CD14-positive monocyte (primary cell): Measurements from ENCODE around the gene ANTXR1. TPM values are rescaled to one million over a fixed set of nuclear protein-coding genes. Genes with fewer than 3 reads are reported as not detected.

Experiments
- DNase-seq, 3 donors: peaks; one replicate each; pipeline ENCODE4 v3.0.0-alpha.2; 2011 to 2022
- H2AFZ ChIP-seq: 2 replicates; pipeline ENCODE4 v1.6.0; 2012; ENCODE audit warnings: mild to moderate bottlenecking, low read depth, low read length, inconsistent platforms; ENCODE audit not compliant: insufficient read depth, poor library complexity, severe bottlenecking
- H3K27ac ChIP-seq, 2 donors: 1 replicate in 1 of 2; 2 replicates in 1 of 2; pipeline ENCODE4 v1.5.1; 2012 to 2013; ENCODE audit warnings: low read length in 2 of 2, control low read depth in 1 of 2, inconsistent platforms in 1 of 2, low read depth in 1 of 2, mild to moderate bottlenecking in 1 of 2
- H3K27me3 ChIP-seq, 2 donors: one replicate each; pipeline versions ENCODE4 v1.6.0 to v1.6.1; 2011 to 2013; ENCODE audit warnings: low read length in 2 of 2; ENCODE audit not compliant: control insufficient read depth in 2 of 2, insufficient read depth in 2 of 2
- H3K36me3 ChIP-seq, 2 donors: replicated peaks in 1 of 2; 1 replicate in 1 of 2; 2 replicates in 1 of 2; pipeline versions ENCODE4 v1.5.1 to v1.6.1; 2012 to 2013; ENCODE audit warnings: low read length in 2 of 2, control low read depth in 1 of 2, inconsistent platforms in 1 of 2, mild to moderate bottlenecking in 1 of 2; ENCODE audit not compliant: insufficient read depth in 2 of 2, control insufficient read depth in 1 of 2
- H3K4me1 ChIP-seq, 2 donors: 1 replicate in 1 of 2; 2 replicates in 1 of 2; pipeline versions ENCODE4 v1.5.1 to v1.6.1; 2012 to 2013; ENCODE audit warnings: low read length in 2 of 2, control low read depth in 1 of 2, inconsistent platforms in 1 of 2, mild to moderate bottlenecking in 1 of 2, moderate library complexity in 1 of 2; ENCODE audit not compliant: insufficient read depth in 2 of 2, control insufficient read depth in 1 of 2
- H3K4me2 ChIP-seq: replicated peaks from 2 replicates; pipeline ENCODE3; 2012; ENCODE audit warnings: low read length, moderate library complexity, mild to moderate bottlenecking; ENCODE audit not compliant: poor library complexity, severe bottlenecking; ENCODE audit errors: extremely low read depth
- H3K4me3 ChIP-seq, 3 experiments: fragments of 200-600 bp in 1 of 3; sonication (generic) in 1 of 3; replicated peaks in 1 of 3; 1 replicate in 2 of 3; 2 replicates in 1 of 3; pipeline ENCODE4 v1.5.1; 2011 to 2013; ENCODE audit warnings: low read length in 3 of 3, mild to moderate bottlenecking in 3 of 3, control low read depth in 2 of 3, low read depth in 2 of 3, inconsistent platforms in 1 of 3, moderate library complexity in 1 of 3
- H3K79me2 ChIP-seq: 2 replicates; pipeline ENCODE4 v1.6.0; 2012; ENCODE audit warnings: mild to moderate bottlenecking, control low read depth, inconsistent platforms, low read length, moderate library complexity; ENCODE audit not compliant: insufficient read depth
- H3K9ac ChIP-seq: 2 replicates; pipeline ENCODE4 v1.6.0; 2017; ENCODE audit warnings: low read length, mild to moderate bottlenecking; ENCODE audit not compliant: insufficient read depth, poor library complexity, severe bottlenecking
- H3K9me3 ChIP-seq, 2 donors: replicated peaks in 1 of 2; 1 replicate in 1 of 2; 2 replicates in 1 of 2; pipeline versions ENCODE4 v1.5.1 to v1.6.1; 2012 to 2013; ENCODE audit warnings: low read length in 2 of 2, control low read depth in 1 of 2; ENCODE audit not compliant: control insufficient read depth in 1 of 2, insufficient read depth in 1 of 2
- H4K20me1 ChIP-seq: 2 replicates; pipeline ENCODE4 v1.6.0; 2012; ENCODE audit warnings: mild to moderate bottlenecking, low read length, control low read depth, moderate library complexity; ENCODE audit not compliant: insufficient read depth
- H3K27ac Mint-ChIP-seq, 7 donors: one replicate each; pipeline ENCODE4 v1.8.0; 2020; ENCODE audit warnings: mild to moderate bottlenecking in 7 of 7, mixed read lengths in 7 of 7, moderate library complexity in 6 of 7, inconsistent platforms in 2 of 7
- H3K27me3 Mint-ChIP-seq, 3 donors: one replicate each; pipeline ENCODE4 v1.8.0; 2021 to 2022; ENCODE audit warnings: low read depth in 3 of 3, mild to moderate bottlenecking in 3 of 3, mixed read lengths in 3 of 3, moderate library complexity in 3 of 3, inconsistent platforms in 1 of 3
- H3K36me3 Mint-ChIP-seq, 2 donors: one replicate each; pipeline ENCODE4 v1.8.0; 2020; ENCODE audit warnings: mixed read lengths in 2 of 2, inconsistent platforms in 1 of 2, mild to moderate bottlenecking in 1 of 2
- H3K4me1 Mint-ChIP-seq: one replicate; pipeline ENCODE4 v1.8.0; 2020; ENCODE audit warnings: mild to moderate bottlenecking, mixed read lengths
- H3K4me3 Mint-ChIP-seq, 2 donors: one replicate each; pipeline ENCODE4 v1.8.0; 2020; ENCODE audit warnings: mild to moderate bottlenecking in 2 of 2, mixed read lengths in 2 of 2, moderate library complexity in 1 of 2
- H3K9me3 Mint-ChIP-seq, 7 donors: one replicate each; pipeline ENCODE4 v1.8.0; 2020 to 2022; ENCODE audit warnings: mixed read lengths in 7 of 7, mild to moderate bottlenecking in 6 of 7, moderate library complexity in 6 of 7, inconsistent platforms in 2 of 7
- WGBS: methylation state at CpG from one replicate; pipeline ENCODE4 v1.1.5; 2013; ENCODE audit warnings: missing lambda C conversion rate; ENCODE audit not compliant: insufficient coverage; 5-methylcytosine and 5-hydroxymethylcytosine counted together
- intact Hi-C, 2 donors: fragments of 100-400 bp; cut with micrococcal nuclease; formaldehyde crosslinking; loops; one replicate each; pipeline versions ENCODE4 v1.15.0 to v1.15.1; 2023
- polyA plus RNA-seq, 3 donors: library from polyadenylated mRNA; depleted of rRNA in 1 of 3; unstranded in 2 of 3; stranded (reverse) in 1 of 3; fragments of 300-500 nt in 2 of 3; fragments of >200 nt in 1 of 3; fragmentation: Illumina TruSeq in 2 of 3; gene quantifications; 1 replicate in 2 of 3; 2 replicates in 1 of 3; pipeline ENCODE4 v1.2.3, GENCODE V29; 2012 to 2021
- TF ChIP-seq, protein P1 (sequence below): fragments of 200-600 bp; IDR thresholded peaks from one replicate; pipeline ENCODE4 v1.8.0; 2022; ENCODE audit warnings: antibody characterized with exemption, mild to moderate bottlenecking

The ANTXR1 gene
- polyA plus RNA-seq, 3 donors = not detected

DNA sequence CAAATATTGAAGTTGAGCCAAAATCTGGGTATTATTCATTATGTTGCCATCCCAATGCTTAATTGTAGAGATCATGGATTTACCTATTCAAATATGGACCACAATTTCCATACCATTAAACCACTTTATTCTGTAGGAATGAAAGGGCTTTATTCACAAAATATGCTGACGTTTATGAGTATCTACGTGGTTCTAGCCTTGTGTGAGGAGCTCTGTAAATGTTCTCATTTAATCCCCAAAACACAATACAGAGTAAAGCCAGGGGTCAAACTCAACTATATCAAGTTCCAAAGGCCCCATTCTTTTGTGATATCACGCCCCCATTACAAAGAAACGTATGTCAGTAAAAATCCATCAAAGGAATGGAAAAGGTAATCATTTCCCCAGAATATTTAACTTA, 61.9 kb downstream of the ANTXR1 start:
- Histone ChIP-seq H3K9ac (no peak overlapping the region), H3K27ac (no peak overlapping the region), H3K9me3 (no peaks in the 10 kb centered on the region), H3K36me3 (no peaks in the 10 kb centered on the region), H3K79me2 (no peaks in the 10 kb centered on the region), H2AFZ (no peak overlapping the region), H3K4me2 (no peak overlapping the region), H3K4me3 (no peak overlapping the region), H3K4me1 (peaks cover 5 to 6% of the 10 kb centered on the region in 2 donors), H3K27me3 (no peaks in the 10 kb centered on the region), H4K20me1 (no peaks in the 10 kb centered on the region)
- Mint-ChIP-seq H3K4me3 (no peak overlapping the region), H3K9me3 (no peaks in the 10 kb centered on the region), H3K27me3 (peaks cover 0 to 3% (median 3%) of the 10 kb centered on the region in 3 donors), H3K4me1 (peaks cover 7% of the 10 kb centered on the region), H3K27ac (no peak overlapping the region), H3K36me3 (no peaks in the 10 kb centered on the region)
- intact Hi-C loops = no loop called here
- TF ChIP-seq, protein P1, sequence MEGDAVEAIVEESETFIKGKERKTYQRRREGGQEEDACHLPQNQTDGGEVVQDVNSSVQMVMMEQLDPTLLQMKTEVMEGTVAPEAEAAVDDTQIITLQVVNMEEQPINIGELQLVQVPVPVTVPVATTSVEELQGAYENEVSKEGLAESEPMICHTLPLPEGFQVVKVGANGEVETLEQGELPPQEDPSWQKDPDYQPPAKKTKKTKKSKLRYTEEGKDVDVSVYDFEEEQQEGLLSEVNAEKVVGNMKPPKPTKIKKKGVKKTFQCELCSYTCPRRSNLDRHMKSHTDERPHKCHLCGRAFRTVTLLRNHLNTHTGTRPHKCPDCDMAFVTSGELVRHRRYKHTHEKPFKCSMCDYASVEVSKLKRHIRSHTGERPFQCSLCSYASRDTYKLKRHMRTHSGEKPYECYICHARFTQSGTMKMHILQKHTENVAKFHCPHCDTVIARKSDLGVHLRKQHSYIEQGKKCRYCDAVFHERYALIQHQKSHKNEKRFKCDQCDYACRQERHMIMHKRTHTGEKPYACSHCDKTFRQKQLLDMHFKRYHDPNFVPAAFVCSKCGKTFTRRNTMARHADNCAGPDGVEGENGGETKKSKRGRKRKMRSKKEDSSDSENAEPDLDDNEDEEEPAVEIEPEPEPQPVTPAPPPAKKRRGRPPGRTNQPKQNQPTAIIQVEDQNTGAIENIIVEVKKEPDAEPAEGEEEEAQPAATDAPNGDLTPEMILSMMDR = no peak
- WGBS = 100% methylated on average over 2 of the region's 4 CpGs
- no peak for DNase-seq

DNA sequence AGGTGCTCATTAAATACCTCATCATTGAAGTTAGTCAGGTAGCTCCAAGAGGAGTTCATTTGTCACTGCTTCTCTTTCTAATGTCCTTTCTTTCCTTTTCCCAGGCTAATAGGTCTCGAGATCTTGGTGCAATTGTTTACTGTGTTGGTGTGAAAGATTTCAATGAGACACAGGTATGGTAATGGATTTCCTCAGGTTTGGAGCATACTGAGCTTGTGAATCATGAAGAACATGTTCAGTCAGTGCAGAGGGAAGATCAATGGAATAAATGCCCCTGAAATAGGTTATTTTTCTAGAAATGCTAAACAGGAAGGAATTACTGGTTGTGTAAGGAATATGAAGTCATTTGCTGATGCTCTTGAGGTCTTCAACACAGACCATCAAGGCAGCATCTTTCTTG, 62.5 kb downstream of the ANTXR1 start:
- H3K27ac Mint-ChIP-seq = peak overlapping the region in 1 of 7 donors; percentile 18
- intact Hi-C loops = no loop called here
- H2AFZ ChIP-seq = no peak overlapping the region

More for the DNA sequence above, 62.5 kb downstream of the ANTXR1 start:
- no peak overlapping the region for H3K9ac ChIP-seq
- H3K27ac ChIP-seq = no peak overlapping the region
- H3K27me3 Mint-ChIP-seq = peaks cover 0 to 3% (median 3%) of the 10 kb centered on the region in 3 donors
- H3K27me3 ChIP-seq = no peaks in the 10 kb centered on the region
- no peaks in the 10 kb centered on the region for H3K9me3 Mint-ChIP-seq
- H3K36me3 ChIP-seq = no peaks in the 10 kb centered on the region
- peaks cover 11 to 12% of the 10 kb centered on the region in 2 donors for H3K4me1 ChIP-seq
- no peaks in the 10 kb centered on the region for H3K79me2 ChIP-seq
- H3K4me3 Mint-ChIP-seq = no peak overlapping the region
- peaks cover 13% of the 10 kb centered on the region for H3K4me1 Mint-ChIP-seq
- WGBS = no CpG with 5 or more reads among the region's 1 CpG
- DNase-seq = no peak
- no peaks in the 10 kb centered on the region for H3K9me3 ChIP-seq
- H3K4me2 ChIP-seq = no peak overlapping the region
- H3K36me3 Mint-ChIP-seq = no peaks in the 10 kb centered on the region
- no peaks in the 10 kb centered on the region for H4K20me1 ChIP-seq
- TF ChIP-seq, protein P1 = no peak
- no peak overlapping the region for H3K4me3 ChIP-seq
